Fibroblast of skin of scalp (primary cell): ENCODE measurements around the gene C2orf78.

Experiments
- DNase-seq: peaks from one replicate; pipeline ENCODE4 v3.0.0-alpha.2; 2013

C2orf78 gene

GRCh38 chr2:73838889-73839534, 55.0 kb downstream of the C2orf78 start:
- DNase-seq: peak; percentile 67

GRCh38 chr2:73839653-73840411, 55.8 kb downstream of the C2orf78 start:
- DNase-seq: peak; percentile 42

- DNase-seq: no peak
These were observed 58.1 kb downstream of the C2orf78 start for GRCh38 chr2:73841912-73842738.

GRCh38 chr2:73842739-73843019, 58.7 kb downstream of the C2orf78 start:
- no peak for DNase-seq

- DNase-seq: no peak
These were observed 60.1 kb downstream of the C2orf78 start for GRCh38 chr2:73844087-73844486.

- DNase-seq: no peak
These were observed 66.0 kb downstream of the C2orf78 start for GRCh38 chr2:73850009-73850408.

GRCh38 chr2:73851274-73851673, 67.3 kb downstream of the C2orf78 start:
- no peak for DNase-seq

GRCh38 chr2:73852020-73852419, 68.0 kb downstream of the C2orf78 start:
- peak; percentile 71 for DNase-seq

GRCh38 chr2:73855526-73855925, 71.5 kb downstream of the C2orf78 start:
- no peak for DNase-seq

- peak; percentile 87 for DNase-seq
These were observed 72.2 kb downstream of the C2orf78 start for GRCh38 chr2:73856214-73856613.

GRCh38 chr2:73859721-73860586, 76.0 kb downstream of the C2orf78 start:
- DNase-seq: peak; percentile 77

GRCh38 chr2:73862987-73863386, 79.0 kb downstream of the C2orf78 start:
- DNase-seq: no peak
